Measurements from ENCODE around the gene PRICKLE2.

The PRICKLE2 gene

DNA sequence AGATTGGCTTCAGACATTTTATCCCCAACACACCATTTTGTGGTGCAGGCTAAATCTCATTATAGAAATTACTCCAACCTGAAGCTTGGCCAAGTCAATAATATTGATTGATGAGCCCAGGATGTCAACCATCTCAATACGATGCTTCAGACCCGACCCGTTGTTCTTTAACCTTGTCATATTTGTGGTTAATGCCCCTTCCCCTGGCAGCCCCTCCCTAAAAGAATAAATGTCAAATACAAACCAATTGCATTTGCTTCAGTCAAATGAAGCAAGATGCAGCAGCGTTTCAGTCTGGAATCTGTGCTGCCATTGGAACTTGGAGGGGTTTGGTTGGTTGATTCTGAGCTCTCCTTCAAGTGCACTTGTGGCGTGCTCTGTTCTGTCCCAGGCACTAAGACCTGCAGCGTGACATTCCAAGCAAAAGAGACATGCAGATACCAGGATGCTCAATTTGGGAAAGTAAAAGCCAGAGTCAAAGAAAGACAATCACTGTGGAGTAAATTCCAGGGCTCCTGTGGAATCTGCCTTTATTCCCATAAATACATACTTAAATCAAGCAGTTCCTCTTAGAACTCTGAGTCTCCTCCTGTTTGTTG, 178.2 kb downstream of the PRICKLE2 start:
- TF ChIP-seq REST (IDR thresholded peaks at IDR 0.05; ENCODE audit: insufficient read depth in 1 of 2, low read depth in 2 of 2, low read length in 2 of 2) = no peak

- no peak for TF ChIP-seq POLR2AphosphoS5 (IDR thresholded peaks at IDR 0.05; ENCODE audit: low read depth, low read length)
- TF ChIP-seq SIN3A (IDR thresholded peaks at IDR 0.05; ENCODE audit: borderline replicate concordance, insufficient read depth, low read length) = no peak
- no peak for TF ChIP-seq REST (IDR thresholded peaks at IDR 0.05; ENCODE audit: insufficient read depth in 1 of 2, low read depth in 2 of 2, low read length in 2 of 2)
- TF ChIP-seq TAF1 (IDR thresholded peaks at IDR 0.05; ENCODE audit: borderline replicate concordance, insufficient read depth, low read length) = no peak
- TF ChIP-seq FOXP2 (optimal IDR thresholded peaks at IDR 0.05; ENCODE audit: borderline replicate concordance, extremely low read depth, extremely low read length, insufficient read depth) = no peak
These were observed 178.7 kb downstream of the PRICKLE2 start for GRCh38 chr3:64046592-64046991.

DNA sequence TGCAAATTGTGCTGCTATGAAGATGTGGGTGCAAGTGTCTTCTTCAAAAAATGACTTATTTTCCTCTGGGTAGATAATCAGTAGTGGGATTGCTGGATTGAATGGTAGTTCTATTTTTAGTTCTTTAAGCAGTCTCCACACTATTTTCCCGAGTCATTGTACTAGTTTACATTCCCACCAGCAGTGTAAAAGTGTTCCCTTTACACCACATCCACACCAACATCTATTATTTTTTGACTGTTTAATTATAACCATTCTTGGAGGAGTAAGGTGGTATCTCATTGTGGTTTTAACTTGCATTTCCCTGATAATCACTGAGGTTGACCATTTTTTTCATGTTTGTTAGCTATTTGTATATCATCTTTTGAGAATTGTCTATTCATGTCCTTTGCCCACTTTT, 182.3 kb downstream of the PRICKLE2 start:
- TF ChIP-seq SIN3A (IDR thresholded peaks at IDR 0.05; ENCODE audit: borderline replicate concordance, insufficient read depth, low read length) (no peak), TAF1 (IDR thresholded peaks at IDR 0.05; ENCODE audit: borderline replicate concordance, insufficient read depth, low read length) (no peak), FOXP2 (optimal IDR thresholded peaks at IDR 0.05; ENCODE audit: borderline replicate concordance, extremely low read depth, extremely low read length, insufficient read depth) (no peak), REST (IDR thresholded peaks at IDR 0.05; ENCODE audit: insufficient read depth in 1 of 2, low read depth in 2 of 2, low read length in 2 of 2) (no peak), POLR2AphosphoS5 (IDR thresholded peaks at IDR 0.05; ENCODE audit: low read depth, low read length) (no peak)

All from PFSK-1 (cell line).